GM18861 (cell line): ENCODE results near the gene ZNF444.

Experiments used
- ATAC-seq: cut with Tn5 transposase; IDR thresholded peaks from one replicate; pipeline ENCODE4 v1.9.1; 2021; ENCODE audit not compliant: unreplicated experiment

Gene ZNF444

GRCh38 chr19:56121180-56122167 lies 19.6 kb upstream of the ZNF444 start, which contains the start of gene ZNF787:
TSS of gene ZNF787 (minus strand) at chr19:56121295. CDS start at chr19:56103217, 18,078 bp downstream.
- ATAC-seq: peak; percentile 79

DNA sequence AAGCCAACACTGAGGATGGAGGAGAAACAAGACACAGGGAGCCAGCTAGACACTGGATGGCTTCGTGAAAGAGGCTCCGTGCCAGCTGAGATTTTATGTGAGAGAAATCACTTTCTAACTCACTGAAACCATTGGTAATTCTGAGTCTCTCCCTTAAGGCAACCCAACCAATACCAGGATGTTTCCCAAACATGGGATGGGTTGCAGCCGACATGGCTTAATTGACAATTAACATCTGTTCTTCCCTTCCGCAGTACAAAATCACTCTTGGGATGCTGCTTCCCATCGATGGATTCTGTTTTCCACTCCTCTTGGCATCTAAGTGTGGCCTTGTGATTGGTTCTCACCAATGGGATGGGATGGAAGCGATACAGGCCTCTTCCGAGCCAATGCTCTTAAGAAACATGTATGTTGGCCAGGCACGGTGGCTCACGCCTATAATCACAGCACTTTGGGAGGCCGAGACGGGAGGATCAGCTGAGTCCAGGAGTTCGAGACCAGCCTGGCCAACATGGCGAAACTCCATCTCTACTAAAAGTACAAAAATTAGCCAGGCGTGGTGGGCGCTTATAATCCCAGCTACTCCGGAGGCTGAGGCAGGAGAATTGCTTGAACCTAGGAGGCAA lies 17.7 kb upstream of the ZNF444 start:
- no peak for ATAC-seq

GRCh38 chr19:56124578-56124977 lies 16.5 kb upstream of the ZNF444 start:
- ATAC-seq: no peak

- ATAC-seq: no peak
Measured at GRCh38 chr19:56125806-56126590, 15.1 kb upstream of the ZNF444 start.

GRCh38 chr19:56126983-56127780 lies 13.9 kb upstream of the ZNF444 start:
- no peak for ATAC-seq

- ATAC-seq: no peak
Measured at GRCh38 chr19:56130006-56130405, 11.1 kb upstream of the ZNF444 start.

DNA sequence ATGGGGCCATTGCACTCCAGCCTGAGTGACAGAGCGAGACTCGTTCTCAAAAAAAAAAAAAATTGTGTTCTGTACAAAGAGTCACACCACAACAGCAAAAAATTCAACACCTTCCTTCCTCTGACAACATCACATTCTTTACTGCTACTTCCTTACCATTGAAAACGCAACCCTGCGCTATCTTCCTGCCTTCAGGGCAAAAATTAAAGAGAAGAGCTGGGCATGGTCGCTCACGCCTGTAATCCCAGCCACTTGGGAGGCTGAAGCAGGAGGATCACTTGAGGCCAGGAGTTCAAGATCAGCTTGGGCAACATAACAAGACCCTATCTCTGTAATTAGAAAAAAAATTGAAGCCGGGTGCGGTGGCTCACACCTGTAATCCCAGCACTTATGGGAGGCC lies 9.4 kb upstream of the ZNF444 start:
- no peak for ATAC-seq

GRCh38 chr19:56132316-56132822 lies 8.7 kb upstream of the ZNF444 start:
- ATAC-seq: no peak

DNA sequence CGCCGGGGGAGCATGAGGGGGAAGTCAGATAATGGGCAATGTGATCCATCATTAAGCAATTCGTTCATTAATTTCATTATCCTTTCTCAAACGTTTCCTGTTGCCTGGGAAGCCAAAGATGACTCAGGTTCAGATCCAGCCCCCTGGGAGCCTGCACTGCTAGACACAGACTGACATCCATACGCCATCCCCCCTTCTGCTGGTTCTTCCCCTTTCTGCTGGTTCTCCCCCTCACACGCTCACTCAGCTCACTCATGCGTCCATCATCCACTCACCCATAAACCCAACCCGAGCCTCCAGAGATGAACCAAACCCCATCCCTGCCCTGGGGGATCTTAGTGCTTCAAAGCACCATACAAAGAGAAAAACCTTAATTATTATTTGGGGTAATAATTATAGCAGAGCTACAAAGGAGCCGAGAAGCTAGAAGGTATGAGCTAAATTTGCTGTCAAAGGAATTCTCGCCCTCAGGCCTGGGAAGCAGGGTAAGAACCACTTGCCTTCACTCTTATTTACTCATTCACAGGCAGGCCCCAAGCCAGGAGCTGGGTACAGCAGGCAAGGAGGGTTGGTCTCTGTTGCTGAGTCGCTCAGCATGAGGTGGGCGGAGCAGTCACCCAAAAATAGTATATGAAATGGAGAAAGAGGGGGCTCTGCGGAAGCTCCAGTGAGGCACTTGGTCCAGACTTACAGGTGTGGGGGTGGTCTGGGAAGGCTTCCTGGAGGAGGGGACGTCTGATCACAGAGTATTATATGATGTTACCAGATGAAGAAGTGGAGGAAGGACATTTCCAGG lies 7.0 kb upstream of the ZNF444 start:
- peak; percentile 48 for ATAC-seq

DNA sequence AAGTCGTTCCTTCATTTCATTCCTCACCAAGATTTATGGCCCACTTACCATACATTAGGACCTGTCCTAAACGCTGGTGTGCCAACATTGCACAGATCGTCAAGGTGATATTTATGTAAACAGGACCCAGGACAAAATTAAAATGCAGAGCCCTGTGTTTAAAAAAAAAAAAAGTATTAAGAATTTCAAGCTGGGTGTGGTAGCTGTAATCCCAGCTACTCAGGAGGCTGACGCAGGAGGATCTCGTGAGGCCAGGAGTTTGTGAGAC lies 6.5 kb upstream of the ZNF444 start:
- no peak for ATAC-seq

DNA sequence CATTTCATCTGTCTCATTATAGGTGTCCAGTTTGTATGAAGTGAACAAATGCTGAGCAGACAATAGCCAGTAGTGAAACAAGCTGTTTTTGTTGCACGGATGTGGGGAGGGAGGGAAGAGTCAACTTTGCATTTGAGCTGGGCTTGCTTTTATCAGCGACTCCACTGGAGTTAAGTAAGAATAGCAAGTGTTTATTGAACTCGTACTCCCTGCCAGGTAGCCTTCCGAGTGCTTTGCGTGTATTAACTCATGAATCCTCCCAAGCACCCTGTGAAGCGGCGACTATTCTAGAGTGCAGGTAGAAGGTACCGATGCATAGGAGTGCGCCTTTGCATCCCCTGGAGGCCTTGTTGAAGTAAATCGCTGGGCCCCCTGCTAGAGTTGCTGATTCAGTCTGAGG lies 4.7 kb upstream of the ZNF444 start:
- ATAC-seq: no peak

DNA sequence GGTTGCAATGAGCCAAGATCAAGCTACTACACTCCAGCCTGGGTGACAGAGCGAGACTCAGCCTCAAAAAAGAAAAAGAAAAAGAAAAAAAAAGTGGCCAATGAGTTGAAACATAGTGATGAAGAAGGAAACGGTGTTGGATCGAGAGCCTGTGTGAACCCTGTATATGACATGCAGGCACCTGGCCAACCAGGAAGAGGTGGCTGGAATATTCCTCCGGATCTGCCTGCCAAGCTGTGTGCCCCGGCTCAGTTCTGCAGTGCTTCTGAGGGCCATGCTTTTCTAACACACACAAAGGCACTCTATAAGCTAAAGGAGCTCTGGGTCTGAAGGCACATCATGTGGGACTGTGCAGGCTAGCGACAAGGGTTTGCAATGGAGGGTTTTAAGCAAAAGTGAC lies 3.7 kb upstream of the ZNF444 start:
- ATAC-seq: no peak

DNA sequence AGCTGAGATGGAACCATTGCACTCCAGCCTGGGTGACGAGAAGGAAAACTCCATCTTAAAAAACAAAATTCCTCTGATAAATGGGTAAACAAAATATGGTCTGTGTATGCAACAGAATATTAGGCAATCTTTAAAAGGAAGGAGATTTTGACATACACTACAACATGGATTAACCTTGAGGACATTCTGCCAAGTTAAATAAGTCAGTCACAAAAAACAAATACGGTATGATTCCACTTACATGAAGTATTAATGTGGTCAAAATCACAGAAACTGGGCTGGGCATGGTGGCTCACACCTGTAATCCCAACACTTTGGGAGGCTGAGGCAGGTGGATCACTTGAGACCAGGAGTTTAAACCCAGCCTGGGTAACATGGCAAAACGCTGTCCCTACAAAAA lies 3.0 kb upstream of the ZNF444 start:
- no peak for ATAC-seq

DNA sequence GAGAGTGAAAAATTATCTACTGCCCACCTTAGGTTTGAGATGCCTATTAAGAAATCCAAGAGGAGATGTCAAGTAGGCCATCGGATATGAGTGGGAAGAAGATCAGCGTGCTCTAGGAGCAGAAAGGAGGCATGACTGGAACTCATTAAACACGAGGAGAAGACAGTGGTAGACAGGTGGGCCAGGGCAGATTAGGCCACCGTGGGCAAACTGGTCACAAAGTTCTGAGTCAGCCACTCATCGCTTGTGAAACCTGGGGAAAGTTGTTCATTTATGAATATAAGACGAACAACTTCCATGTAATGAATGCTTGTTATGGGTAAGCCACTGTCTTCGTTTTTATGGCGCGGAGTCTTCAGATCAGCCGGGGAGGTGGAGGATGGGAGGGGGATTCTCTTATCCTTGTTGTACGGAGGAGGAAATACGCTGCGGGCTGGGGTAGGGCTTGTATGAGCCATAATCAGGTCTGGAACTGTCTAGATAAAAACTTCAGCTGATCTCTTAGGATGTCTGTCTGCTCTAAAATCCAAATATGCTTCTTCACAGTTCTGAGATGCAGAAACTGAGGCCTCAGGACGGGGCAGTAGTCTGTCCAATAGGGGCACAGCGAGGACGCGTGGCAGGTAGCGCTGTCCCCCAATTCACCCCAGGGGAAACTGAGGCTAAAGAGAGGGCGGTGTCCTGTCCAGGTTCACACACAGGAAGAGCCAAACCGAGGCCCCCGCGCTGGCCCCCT lies 1.1 kb upstream of the ZNF444 start:
- no peak for ATAC-seq

DNA sequence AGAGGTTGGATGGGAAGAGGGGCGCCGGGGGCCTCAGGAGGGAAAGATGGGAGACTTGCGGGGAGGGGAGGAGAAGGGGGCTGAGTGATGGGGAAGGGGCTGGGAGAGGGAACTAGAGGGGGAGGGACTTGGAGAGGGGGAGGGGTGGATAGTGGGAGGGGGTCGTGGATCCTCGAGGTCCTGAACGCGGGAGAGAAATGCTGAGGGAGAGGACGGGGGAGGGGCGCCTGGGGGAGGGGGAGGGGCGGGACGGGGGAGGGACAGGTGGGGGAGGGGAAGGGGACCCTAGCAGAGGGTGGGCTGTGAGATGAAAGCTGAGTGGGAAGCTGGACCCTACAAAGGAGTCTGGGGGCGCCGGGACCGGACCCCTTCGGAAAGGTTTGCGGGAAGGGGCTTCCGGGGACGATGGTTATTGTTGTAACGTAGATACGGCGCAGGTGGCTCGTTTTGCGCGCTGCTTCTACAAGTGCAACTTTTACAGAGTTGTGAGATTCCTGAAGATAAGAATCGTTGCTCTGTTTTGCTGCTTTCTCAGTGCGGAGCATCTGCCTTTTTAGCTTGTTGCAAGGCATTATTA lies 418 bp downstream of the ZNF444 start:
- ATAC-seq: no peak

DNA sequence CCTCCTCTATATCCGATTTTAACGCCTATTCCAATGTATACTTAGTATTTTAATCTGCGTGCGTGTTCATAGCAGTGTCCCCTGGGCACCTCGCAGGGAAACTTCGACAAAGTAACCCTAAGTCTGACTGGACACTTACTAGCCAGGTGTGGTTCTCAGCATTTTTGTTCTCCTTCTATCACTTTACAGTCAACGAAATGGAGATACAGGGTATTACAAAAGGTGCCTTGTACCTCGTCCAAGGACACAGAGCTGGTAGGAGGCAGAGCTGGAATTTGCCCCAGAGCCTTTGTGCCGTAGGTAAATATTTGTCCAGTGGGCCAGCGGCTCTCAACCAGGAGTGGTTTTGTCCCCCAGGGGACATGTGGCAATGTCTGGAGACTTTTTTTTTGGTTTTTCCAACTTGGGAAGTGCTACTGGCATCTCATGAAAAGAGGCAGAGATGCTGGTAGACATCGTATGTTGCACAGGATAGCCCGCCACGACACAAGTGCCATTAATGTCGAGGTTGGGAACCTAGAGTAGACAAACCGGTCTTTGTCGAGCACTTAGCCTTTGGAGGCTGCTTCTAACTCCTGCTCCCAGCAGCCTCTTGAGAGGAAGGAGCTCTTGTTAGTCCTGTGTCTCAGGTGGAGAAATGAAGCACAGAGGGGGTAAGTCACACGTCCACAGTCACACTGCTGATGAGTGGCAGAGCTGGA lies 1.1 kb downstream of the ZNF444 start:
- no peak for ATAC-seq

- no peak for ATAC-seq
Measured at GRCh38 chr19:56142897-56143434, 1.9 kb downstream of the ZNF444 start.

DNA sequence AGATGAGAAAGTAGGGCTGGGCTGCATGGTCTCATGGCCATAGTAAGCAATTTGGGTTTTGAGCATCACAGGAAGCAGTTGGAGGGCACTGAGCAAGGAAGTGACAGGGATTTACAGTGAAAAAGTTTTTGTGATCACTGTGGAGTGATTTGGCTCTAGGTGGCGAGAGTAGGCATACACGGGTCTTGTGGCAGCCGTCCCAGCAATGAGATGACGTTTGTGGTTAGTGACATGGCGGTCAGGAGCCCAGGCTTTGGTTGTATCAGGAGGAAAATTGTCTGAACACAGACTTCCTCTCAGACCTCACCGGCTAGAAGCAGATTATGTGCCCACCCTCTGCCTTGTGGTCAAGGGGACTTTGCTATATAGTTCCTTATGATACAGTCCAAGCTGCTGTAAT lies 3.3 kb downstream of the ZNF444 start:
- ATAC-seq: no peak
